ENCODE measurements around the gene SOWAHB. TPM values are rescaled to one million over a fixed set of nuclear protein-coding genes. Genes with fewer than 3 reads are reported as not detected.

Gene SOWAHB
- total RNA-seq, 2 experiments from 2014 or later: not detected

GRCh38 chr4:76931576-76932276, 33.8 kb upstream of the SOWAHB start:
- Mint-ChIP-seq H3K36me3 (ENCODE audit: low read depth) (no peaks in the 10 kb centered on the region), H3K4me1 (ENCODE audit: low read depth) (no peaks in the 10 kb centered on the region), H3K4me3 (no peak overlapping the region), H3K27me3 (no peaks in the 10 kb centered on the region), H3K27ac (no peak overlapping the region), H3K9me3 (no peaks in the 10 kb centered on the region)
- intact Hi-C loops (cut with DNase I, micrococcal nuclease): no loop called here
- DNase-seq: no peak
- H3K27me3 ChIP-seq (ENCODE audit: control insufficient read depth in 1 of 2, insufficient read depth in 2 of 2, low read length in 2 of 2): no peaks in the 10 kb centered on the region
- no peak overlapping the region for H3K4me3 ChIP-seq (ENCODE audit: low read length)
- ChIA-PET CTCF (no interaction called here), POLR2A (no interaction called here)
- H3K36me3 ChIP-seq (ENCODE audit: insufficient read depth, low read length): no peaks in the 10 kb centered on the region
- no peak overlapping the region for H3K27ac ChIP-seq (ENCODE audit: low read depth in 1 of 2, low read length in 2 of 2)
- TF ChIP-seq CTCF (IDR thresholded peaks at IDR 0.05): no peak
- no peak for ATAC-seq (ENCODE audit: poor library complexity)
- H3K4me1 ChIP-seq (ENCODE audit: insufficient read depth, low read length): no peaks in the 10 kb centered on the region
- H3K9me3 ChIP-seq (ENCODE audit: control insufficient read depth in 1 of 2, insufficient read depth in 1 of 2, low read length in 2 of 2): no peaks in the 10 kb centered on the region

- Mint-ChIP-seq H3K4me3 (no peak overlapping the region), H3K4me1 (ENCODE audit: low read depth) (no peaks in the 10 kb centered on the region), H3K9me3 (no peaks in the 10 kb centered on the region), H3K36me3 (ENCODE audit: low read depth) (no peaks in the 10 kb centered on the region), H3K27ac (no peak overlapping the region), H3K27me3 (no peaks in the 10 kb centered on the region)
- no peak overlapping the region for H3K27ac ChIP-seq (ENCODE audit: low read depth in 1 of 2, low read length in 2 of 2)
- H3K9me3 ChIP-seq (ENCODE audit: control insufficient read depth in 1 of 2, insufficient read depth in 1 of 2, low read length in 2 of 2): no peaks in the 10 kb centered on the region
- POLR2A ChIA-PET: no interaction called here
- ATAC-seq (ENCODE audit: poor library complexity) (no peak), DNase-seq (no peak)
- TF ChIP-seq CTCF (IDR thresholded peaks at IDR 0.05): no peak
- CTCF ChIA-PET: no interaction called here
- intact Hi-C loops (cut with DNase I, micrococcal nuclease): no loop called here
- no peaks in the 10 kb centered on the region for H3K4me1 ChIP-seq (ENCODE audit: insufficient read depth, low read length)
- H3K36me3 ChIP-seq (ENCODE audit: insufficient read depth, low read length): no peaks in the 10 kb centered on the region
- no peaks in the 10 kb centered on the region for H3K27me3 ChIP-seq (ENCODE audit: control insufficient read depth in 1 of 2, insufficient read depth in 2 of 2, low read length in 2 of 2)
- no peak overlapping the region for H3K4me3 ChIP-seq (ENCODE audit: low read length)
Observed at GRCh38 chr4:76931087-76931486, 33.1 kb upstream of the SOWAHB start.

GRCh38 chr4:76930685-76931084, 32.7 kb upstream of the SOWAHB start:
- ChIA-PET POLR2A (no interaction called here), CTCF (no interaction called here)

More at GRCh38 chr4:76930685-76931084, 32.7 kb upstream of the SOWAHB start:
- Mint-ChIP-seq H3K27ac (no peak overlapping the region), H3K4me3 (no peak overlapping the region), H3K4me1 (ENCODE audit: low read depth) (no peaks in the 10 kb centered on the region), H3K36me3 (ENCODE audit: low read depth) (no peaks in the 10 kb centered on the region), H3K9me3 (no peaks in the 10 kb centered on the region), H3K27me3 (no peaks in the 10 kb centered on the region)
- no peaks in the 10 kb centered on the region for H3K4me1 ChIP-seq (ENCODE audit: insufficient read depth, low read length)
- H3K27ac ChIP-seq (ENCODE audit: low read depth in 1 of 2, low read length in 2 of 2): no peak overlapping the region
- no peaks in the 10 kb centered on the region for H3K27me3 ChIP-seq (ENCODE audit: control insufficient read depth in 1 of 2, insufficient read depth in 2 of 2, low read length in 2 of 2)
- H3K9me3 ChIP-seq (ENCODE audit: control insufficient read depth in 1 of 2, insufficient read depth in 1 of 2, low read length in 2 of 2): no peaks in the 10 kb centered on the region
- ATAC-seq (ENCODE audit: poor library complexity): no peak
- H3K4me3 ChIP-seq (ENCODE audit: low read length): no peak overlapping the region
- no peak for DNase-seq
- no peak for TF ChIP-seq CTCF (IDR thresholded peaks at IDR 0.05)
- intact Hi-C loops (cut with DNase I, micrococcal nuclease): no loop called here
- H3K36me3 ChIP-seq (ENCODE audit: insufficient read depth, low read length): no peaks in the 10 kb centered on the region
